Astrocyte of the hippocampus (primary cell): ENCODE measurements around the gene RNF149.

Experiments used
- DNase-seq: peaks from one replicate; pipeline ENCODE4 v3.0.0; 2011; ENCODE audit warnings: low read depth, low spot score

RNF149 gene

GRCh38 chr2:101234169-101234938 lies 74.1 kb downstream of the RNF149 start:
- no peak for DNase-seq

DNA sequence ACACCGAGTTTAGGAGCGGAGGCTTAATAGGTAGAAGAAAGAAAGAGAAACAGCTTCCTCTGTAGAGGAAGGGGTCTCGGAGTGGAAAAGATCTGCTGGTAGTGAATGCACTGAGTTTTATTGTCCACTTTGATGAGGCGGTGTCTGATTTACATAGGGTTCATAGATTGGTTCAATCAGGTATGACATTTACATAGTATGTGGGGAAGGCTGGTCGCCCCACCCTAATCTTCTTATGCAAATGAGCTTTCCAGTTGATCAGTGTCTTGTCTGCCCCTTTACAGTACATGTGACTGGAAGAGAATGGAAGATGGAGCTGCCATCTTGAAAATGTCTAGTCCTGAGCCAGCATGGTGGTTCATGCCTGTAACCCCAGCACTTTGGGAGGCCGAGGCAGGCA lies 75.7 kb downstream of the RNF149 start:
- no peak for DNase-seq

- DNase-seq = no peak
Observed at GRCh38 chr2:101231937-101232730, 76.4 kb downstream of the RNF149 start.

DNA sequence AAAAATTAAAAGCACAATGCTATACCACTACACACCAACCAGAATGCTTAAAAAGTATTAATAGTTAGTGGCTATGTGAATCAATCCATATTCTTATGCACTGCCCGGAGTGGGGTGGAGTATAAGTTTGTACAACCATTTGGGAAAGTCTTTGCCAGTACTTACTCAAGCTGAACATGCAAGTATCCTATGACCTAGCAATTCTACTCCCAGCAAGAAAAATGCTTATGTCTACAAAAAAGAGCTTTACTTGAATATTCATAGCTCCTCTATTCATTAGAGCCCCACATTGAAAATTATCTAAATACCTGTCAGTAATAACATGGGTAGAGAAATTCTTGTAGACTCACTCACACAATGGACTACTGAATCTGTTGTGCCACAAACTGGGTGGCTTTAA lies 77.3 kb downstream of the RNF149 start:
- DNase-seq = no peak

- DNase-seq = peak; percentile 88
Observed at GRCh38 chr2:101230541-101231001, 77.9 kb downstream of the RNF149 start.
